CD4-positive, alpha-beta T cell (primary cell): ENCODE results near the gene KCNIP4. TPM values are rescaled to one million over a fixed set of nuclear protein-coding genes. Genes with fewer than 3 reads are reported as not detected.

Experiments
- ATAC-seq: fragments of 200-7000 bp; cut with Tn5 transposase; one replicate; pipeline ENCODE4 v1.10.0; 2022; ENCODE audit warnings: mild to moderate bottlenecking; ENCODE audit not compliant: poor library complexity
- CTCF ChIA-PET: fragments of 350-600 bp; sonication (Branson Sonifier 250); formaldehyde crosslinking; loops from one replicate; lab custom pipeline; 2021; ENCODE audit warnings: antibody characterized with exemption, inconsistent platforms; lab: Charles Lee
- POLR2A ChIA-PET: fragments of 350-600 bp; sonication (Branson Sonifier 250); formaldehyde crosslinking; loops from one replicate; lab custom pipeline; 2021; ENCODE audit warnings: antibody characterized with exemption, inconsistent platforms; lab: Charles Lee
- DNase-seq, 14 experiments: peaks; one replicate each; pipeline ENCODE4 v3.0.0-alpha.2; 2013 to 2020; ENCODE audit warnings: mixed read lengths in 2 of 14
- H3K27ac ChIP-seq, 2 donors: one replicate each; pipeline versions ENCODE4 v1.5.1 to v1.7.0; 2013; ENCODE audit warnings: low read length in 2 of 2, low read depth in 1 of 2, mild to moderate bottlenecking in 1 of 2
- H3K27me3 ChIP-seq, 2 experiments: 1 replicate in 1 of 2; 2 replicates in 1 of 2; pipeline versions ENCODE4 v1.6.1 to v1.7.0; 2013; ENCODE audit warnings: low read length in 2 of 2, control low read depth in 1 of 2, mild to moderate bottlenecking in 1 of 2, moderate library complexity in 1 of 2; ENCODE audit not compliant: insufficient read depth in 2 of 2, control insufficient read depth in 1 of 2
- H3K36me3 ChIP-seq: one replicate; pipeline ENCODE4 v1.6.1; 2013; ENCODE audit warnings: low read length, control low read depth; ENCODE audit not compliant: insufficient read depth
- H3K4me1 ChIP-seq: one replicate; pipeline ENCODE4 v1.6.1; 2013; ENCODE audit warnings: low read length, control low read depth; ENCODE audit not compliant: insufficient read depth
- H3K4me3 ChIP-seq: one replicate; pipeline ENCODE4 v1.5.1; 2013; ENCODE audit warnings: mild to moderate bottlenecking, low read length, moderate library complexity
- H3K9me3 ChIP-seq, 2 experiments: 1 replicate in 1 of 2; 2 replicates in 1 of 2; pipeline versions ENCODE4 v1.6.1 to v1.7.0; 2013; ENCODE audit warnings: low read length in 2 of 2, mild to moderate bottlenecking in 2 of 2, control low read depth in 1 of 2, moderate library complexity in 1 of 2; ENCODE audit not compliant: control insufficient read depth in 1 of 2, insufficient read depth in 1 of 2
- H3K27ac Mint-ChIP-seq: one replicate; pipeline ENCODE4 v1.8.0; 2020; ENCODE audit warnings: mixed read lengths
- H3K27me3 Mint-ChIP-seq: one replicate; pipeline ENCODE4 v1.8.0; 2021; ENCODE audit warnings: mixed read lengths
- H3K36me3 Mint-ChIP-seq: one replicate; pipeline ENCODE4 v1.8.0; 2021; ENCODE audit warnings: low read depth, mixed read lengths
- H3K4me1 Mint-ChIP-seq: one replicate; pipeline ENCODE4 v1.8.0; 2021; ENCODE audit warnings: low read depth, mixed read lengths
- H3K4me3 Mint-ChIP-seq: one replicate; pipeline ENCODE4 v1.8.0; 2020; ENCODE audit warnings: mild to moderate bottlenecking, mixed read lengths
- H3K9me3 Mint-ChIP-seq: one replicate; pipeline ENCODE4 v1.8.0; 2020; ENCODE audit warnings: mixed read lengths
- intact Hi-C, 2 experiments: fragments of 100-400 bp; cut with DNase I in 1 of 2; cut with micrococcal nuclease in 1 of 2; formaldehyde crosslinking; loops; one replicate each; pipeline versions ENCODE4 v1.15.1 to v1.9.0; 2023 to 2025; cut with DNase I, micrococcal nuclease
- total RNA-seq, 174 experiments: library from RNA in 2 of 174; stranded (reverse) in 2 of 174; gene quantifications; one replicate each; pipeline ENCODE4 v1.2.3 and lab custom pipeline; 2021 to 2026
- TF ChIP-seq, protein P1 (sequence below): fragments of 200-600 bp; IDR thresholded peaks from one replicate; pipeline ENCODE4 v1.8.0; 2022; ENCODE audit warnings: antibody characterized with exemption, mild to moderate bottlenecking

Gene KCNIP4
- total RNA-seq, 2 experiments from 2014 or later: not detected

DNA sequence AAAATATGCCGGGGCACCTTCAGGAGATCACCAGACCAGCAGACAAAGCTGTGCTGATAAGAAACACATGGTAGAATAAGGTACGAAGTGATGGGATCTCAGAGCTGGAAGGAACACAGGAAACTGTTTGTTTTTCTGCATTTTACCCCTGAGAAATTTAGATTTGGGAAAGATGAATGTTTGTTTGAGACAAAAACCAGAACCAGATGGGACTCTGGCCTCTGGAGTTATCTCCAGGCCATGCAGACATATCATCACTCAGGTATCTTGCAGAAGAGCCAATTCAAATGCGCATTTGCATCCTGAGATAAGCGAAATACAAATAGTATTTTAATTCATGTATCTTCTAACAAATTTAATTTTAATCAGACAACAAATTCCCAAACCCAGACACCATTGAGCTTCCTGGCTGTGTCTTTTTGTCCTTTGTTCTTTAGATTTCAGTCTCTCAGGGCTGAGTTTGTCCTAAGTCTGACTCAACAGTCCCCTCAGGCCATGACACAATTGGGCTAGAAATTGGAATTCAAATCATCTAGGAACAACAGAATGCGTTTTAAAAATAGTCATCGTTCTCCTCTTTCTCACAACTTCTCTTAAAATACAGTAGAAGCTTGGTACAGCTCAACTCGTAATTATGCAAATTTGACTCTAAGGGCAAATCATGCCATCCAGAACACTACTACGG, 1089.3 kb downstream of the KCNIP4 start:
- Mint-ChIP-seq H3K27me3 (no peaks in the 10 kb centered on the region), H3K9me3 (no peaks in the 10 kb centered on the region), H3K36me3 (no peaks in the 10 kb centered on the region), H3K4me3 (no peak overlapping the region), H3K27ac (no peak overlapping the region), H3K4me1 (peaks cover 5% of the 10 kb centered on the region)
- intact Hi-C loops: no loop called here
- TF ChIP-seq, protein P1, sequence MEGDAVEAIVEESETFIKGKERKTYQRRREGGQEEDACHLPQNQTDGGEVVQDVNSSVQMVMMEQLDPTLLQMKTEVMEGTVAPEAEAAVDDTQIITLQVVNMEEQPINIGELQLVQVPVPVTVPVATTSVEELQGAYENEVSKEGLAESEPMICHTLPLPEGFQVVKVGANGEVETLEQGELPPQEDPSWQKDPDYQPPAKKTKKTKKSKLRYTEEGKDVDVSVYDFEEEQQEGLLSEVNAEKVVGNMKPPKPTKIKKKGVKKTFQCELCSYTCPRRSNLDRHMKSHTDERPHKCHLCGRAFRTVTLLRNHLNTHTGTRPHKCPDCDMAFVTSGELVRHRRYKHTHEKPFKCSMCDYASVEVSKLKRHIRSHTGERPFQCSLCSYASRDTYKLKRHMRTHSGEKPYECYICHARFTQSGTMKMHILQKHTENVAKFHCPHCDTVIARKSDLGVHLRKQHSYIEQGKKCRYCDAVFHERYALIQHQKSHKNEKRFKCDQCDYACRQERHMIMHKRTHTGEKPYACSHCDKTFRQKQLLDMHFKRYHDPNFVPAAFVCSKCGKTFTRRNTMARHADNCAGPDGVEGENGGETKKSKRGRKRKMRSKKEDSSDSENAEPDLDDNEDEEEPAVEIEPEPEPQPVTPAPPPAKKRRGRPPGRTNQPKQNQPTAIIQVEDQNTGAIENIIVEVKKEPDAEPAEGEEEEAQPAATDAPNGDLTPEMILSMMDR: no peak
- Histone ChIP-seq H3K27me3 (no peaks in the 10 kb centered on the region), H3K4me1 (no peaks in the 10 kb centered on the region), H3K36me3 (no peaks in the 10 kb centered on the region), H3K9me3 (no peaks in the 10 kb centered on the region), H3K27ac (no peak overlapping the region), H3K4me3 (no peak overlapping the region)
- DNase-seq: no peak
- ATAC-seq: no peak
- CTCF ChIA-PET: no interaction called here
- POLR2A ChIA-PET: no interaction called here

DNA sequence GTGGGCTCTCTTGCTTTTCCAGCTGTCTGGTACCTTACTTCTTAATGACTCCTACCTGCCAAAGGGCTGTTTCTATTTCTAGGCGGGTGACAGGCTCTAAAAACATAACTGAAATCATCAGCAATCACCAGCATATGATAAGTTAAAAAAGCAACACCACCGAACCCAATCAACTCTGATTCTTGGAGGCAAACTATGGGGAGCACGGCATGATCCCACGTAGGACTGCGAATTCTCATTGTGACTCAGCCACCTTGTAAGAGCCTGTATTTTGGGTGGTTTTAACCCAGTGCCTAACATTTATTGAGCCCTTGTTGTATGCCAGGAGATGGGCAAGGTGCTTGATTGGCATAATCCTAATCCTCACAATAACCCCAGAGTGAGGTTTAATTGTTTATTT, 1091.5 kb downstream of the KCNIP4 start:
- Mint-ChIP-seq H3K4me1 (peaks cover 5% of the 10 kb centered on the region), H3K4me3 (no peak overlapping the region), H3K27me3 (no peaks in the 10 kb centered on the region), H3K9me3 (peaks cover 11% of the 10 kb centered on the region), H3K36me3 (no peaks in the 10 kb centered on the region), H3K27ac (no peak overlapping the region)
- CTCF ChIA-PET: interaction anchor here (0.7 kb wide), 1 partner anchor 25 kb away, joined by 3 read pairs; no protein-coding TSS in a partner anchor
- TF ChIP-seq, protein P1: no peak
- DNase-seq (no peak), ATAC-seq (no peak)
- no peak overlapping the region for H3K27ac ChIP-seq
- H3K27me3 ChIP-seq: no peaks in the 10 kb centered on the region
- POLR2A ChIA-PET: no interaction called here
- no peaks in the 10 kb centered on the region for H3K36me3 ChIP-seq
- no peaks in the 10 kb centered on the region for H3K9me3 ChIP-seq
- intact Hi-C loops: no loop called here
- H3K4me3 ChIP-seq: no peak overlapping the region
- no peaks in the 10 kb centered on the region for H3K4me1 ChIP-seq

DNA sequence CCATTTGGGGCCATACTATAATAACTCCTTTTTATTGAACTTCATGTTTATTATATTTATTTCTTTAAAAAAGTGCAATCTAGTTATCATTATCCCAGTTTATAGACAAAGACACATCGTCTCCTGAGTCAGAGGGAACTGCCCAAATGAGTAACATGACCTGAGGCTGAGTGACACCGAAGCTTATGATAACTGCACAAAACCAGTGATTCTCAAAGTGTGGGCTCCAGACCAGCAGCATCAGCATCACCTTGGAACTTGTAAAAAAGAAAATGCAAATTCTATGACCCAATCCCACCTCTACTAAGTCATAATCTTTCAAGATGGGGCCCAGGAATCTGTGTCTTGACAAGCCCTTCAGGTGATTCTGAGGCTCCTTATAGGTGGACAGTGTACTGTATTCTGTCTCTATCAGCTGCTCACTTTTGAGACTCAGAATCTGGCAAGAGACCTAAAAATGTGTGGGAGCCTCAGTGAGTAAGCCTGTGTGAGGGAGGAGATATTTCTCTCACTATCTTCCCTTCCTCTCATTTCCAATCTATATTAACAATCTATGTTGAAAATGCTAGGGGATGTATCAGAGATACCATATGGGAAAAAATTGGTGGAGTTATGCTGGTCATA, 1101.3 kb downstream of the KCNIP4 start:
- intact Hi-C loops: no loop called here

More for the DNA sequence above, 1101.3 kb downstream of the KCNIP4 start:
- TF ChIP-seq, protein P1: no peak
- Histone ChIP-seq H3K4me1 (no peaks in the 10 kb centered on the region), H3K27ac (no peak overlapping the region), H3K36me3 (no peaks in the 10 kb centered on the region), H3K4me3 (no peak overlapping the region), H3K27me3 (peaks cover 0 to 2% of the 10 kb centered on the region in 2 experiments), H3K9me3 (peaks cover 0 to 6% of the 10 kb centered on the region in 2 experiments)
- DNase-seq (no peak), ATAC-seq (no peak)
- Mint-ChIP-seq H3K9me3 (peaks cover 10% of the 10 kb centered on the region), H3K27ac (no peak overlapping the region), H3K4me3 (no peak overlapping the region), H3K27me3 (peaks cover 3% of the 10 kb centered on the region), H3K4me1 (no peaks in the 10 kb centered on the region), H3K36me3 (no peaks in the 10 kb centered on the region)
- ChIA-PET CTCF (no interaction called here), POLR2A (no interaction called here)
